HG03103 (cell line): ENCODE measurements around the gene ZNF853.
A peak's percentile ranks its signal among the peaks of the same experiment; 100 is the strongest.
"Not testable (repeated sequence)": the region's sequence is repeated elsewhere in the genome, so short reads cannot be mapped to it uniquely, and the experiment has no call there.

ENCODE experiments used
- ATAC-seq: cut with Tn5 transposase; IDR thresholded peaks from one replicate; pipeline ENCODE4 v1.9.1; 2021; ENCODE audit warnings: low read depth; ENCODE audit not compliant: unreplicated experiment

ZNF853 gene

GRCh38 chr7:6634971-6635370 lies 19.6 kb downstream of the ZNF853 start:
- ATAC-seq: not testable (repeated sequence)

GRCh38 chr7:6636741-6637543 lies 21.5 kb downstream of the ZNF853 start, which contains the start of gene ZNF316:
ZNF316 (plus strand) TSS chr7:6637318; CDS start chr7:6642410, 5,092 bp downstream.
- ATAC-seq: peak; percentile 53

DNA sequence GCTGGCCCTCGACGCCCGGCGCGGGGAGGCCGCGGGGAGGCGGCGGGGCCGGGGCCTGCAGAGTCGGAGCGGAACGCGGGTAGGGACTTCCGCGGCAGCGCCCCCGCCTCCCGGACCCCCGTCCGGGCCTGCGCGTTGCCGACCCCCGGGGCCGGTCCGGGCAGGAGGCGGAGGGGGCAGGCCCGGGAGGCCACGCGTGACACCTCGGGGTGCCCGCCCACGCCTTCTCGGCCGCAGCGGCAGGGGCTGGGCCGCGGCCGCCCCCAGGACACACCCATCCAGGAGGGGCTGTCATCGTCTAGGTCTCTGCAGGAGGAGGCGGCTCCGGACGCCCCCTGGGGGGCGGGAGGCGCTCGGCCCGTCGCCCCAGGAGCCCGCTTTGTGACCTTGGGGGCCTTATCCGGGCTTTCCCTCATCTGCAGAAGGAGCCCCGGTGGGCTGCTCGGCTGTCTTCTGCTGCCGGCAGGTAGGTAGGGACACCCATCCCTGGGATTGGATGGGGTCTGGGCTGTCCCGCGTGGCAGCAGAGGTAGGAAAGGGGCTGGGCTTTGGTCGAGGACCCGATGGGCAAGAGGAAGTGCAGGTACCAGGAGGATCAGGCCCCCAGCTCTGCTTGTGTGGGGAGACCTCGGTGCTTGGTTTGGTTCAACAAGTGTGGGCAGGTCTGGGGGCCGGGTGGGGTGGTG lies 22.3 kb downstream of the ZNF853 start:
- ATAC-seq: peak; percentile 82

- ATAC-seq: no peak
Measured at GRCh38 chr7:6639032-6639431, 23.6 kb downstream of the ZNF853 start.

DNA sequence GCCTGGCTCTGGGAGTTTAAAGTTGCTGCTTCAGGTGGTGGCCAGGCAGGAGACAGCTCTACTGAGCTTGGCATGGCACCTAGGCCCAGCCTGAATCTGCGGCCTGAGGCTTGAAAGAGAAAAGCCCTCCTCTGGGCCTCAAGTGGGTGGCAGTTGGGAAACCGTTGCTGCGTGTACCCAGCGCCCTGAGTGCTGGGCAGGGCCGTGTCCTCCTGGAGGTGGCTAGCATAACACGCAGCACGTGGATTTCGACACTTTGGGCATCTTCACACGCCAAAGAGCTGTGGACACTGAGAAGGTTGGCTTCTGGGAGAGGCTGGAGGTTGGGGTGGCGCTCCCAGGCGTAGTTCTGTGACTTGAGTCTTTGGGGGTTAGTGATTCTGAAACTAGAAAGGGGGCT lies 24.2 kb downstream of the ZNF853 start:
- no peak for ATAC-seq

DNA sequence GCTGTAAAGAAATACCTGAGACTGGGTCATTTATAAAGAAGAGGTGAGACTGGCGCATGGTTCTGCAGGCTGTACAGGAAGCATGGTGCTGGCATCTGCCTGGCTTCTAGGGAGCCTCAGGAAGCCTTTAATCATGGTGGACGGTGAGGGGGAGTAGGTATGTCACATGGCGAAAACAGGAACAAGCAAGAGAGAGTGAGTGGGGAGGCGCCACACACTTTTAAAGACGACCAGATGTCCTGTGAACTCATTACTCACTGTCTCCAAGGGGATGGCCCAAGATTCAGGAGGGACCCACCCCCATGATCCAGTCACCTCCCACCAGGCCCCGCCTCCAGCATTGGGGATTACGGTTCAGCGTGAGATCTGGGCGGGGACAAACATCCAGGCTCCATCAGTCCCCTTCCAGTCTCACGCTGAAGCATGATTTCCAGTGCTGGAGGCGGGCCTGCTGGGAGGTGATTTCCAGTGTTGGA lies 24.9 kb downstream of the ZNF853 start:
- no peak for ATAC-seq

DNA sequence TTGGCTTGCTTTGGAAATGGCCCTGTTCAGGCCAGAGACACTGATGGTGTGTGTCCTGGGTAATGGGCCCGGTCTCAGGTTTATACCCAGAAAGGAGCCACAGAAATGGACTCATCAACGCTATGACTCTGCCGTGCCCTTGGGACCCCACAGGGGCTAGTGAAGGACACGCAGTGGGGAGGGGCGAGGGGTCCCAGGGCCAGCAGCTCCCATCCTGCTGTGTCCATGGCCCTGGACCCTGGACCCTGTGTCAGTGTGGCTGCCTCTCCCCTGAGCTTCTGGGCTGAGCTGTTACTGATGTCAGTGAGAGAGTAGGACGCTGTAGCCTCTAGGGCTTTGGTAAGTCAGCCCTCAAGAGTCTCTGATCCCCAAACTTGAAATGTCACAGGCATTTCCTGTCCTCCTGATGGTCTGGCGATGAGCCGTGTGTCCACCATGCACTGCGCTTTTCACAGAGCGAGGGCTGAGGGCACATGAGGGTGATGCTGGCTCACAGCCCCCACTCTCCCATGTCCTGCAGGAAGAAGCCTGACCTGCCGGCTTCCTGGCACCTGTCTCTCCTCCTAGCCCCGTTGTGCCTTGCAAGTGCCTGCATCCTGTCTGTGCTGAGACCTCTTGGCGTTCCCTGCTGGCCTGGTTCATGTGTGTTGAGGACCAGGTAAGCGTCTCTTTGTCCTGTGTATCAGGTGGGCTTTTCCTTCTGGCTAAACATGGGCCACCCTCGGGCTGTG lies 26.1 kb downstream of the ZNF853 start:
- ATAC-seq: no peak

- ATAC-seq: no peak
Measured at GRCh38 chr7:6642239-6642839, 26.9 kb downstream of the ZNF853 start.

DNA sequence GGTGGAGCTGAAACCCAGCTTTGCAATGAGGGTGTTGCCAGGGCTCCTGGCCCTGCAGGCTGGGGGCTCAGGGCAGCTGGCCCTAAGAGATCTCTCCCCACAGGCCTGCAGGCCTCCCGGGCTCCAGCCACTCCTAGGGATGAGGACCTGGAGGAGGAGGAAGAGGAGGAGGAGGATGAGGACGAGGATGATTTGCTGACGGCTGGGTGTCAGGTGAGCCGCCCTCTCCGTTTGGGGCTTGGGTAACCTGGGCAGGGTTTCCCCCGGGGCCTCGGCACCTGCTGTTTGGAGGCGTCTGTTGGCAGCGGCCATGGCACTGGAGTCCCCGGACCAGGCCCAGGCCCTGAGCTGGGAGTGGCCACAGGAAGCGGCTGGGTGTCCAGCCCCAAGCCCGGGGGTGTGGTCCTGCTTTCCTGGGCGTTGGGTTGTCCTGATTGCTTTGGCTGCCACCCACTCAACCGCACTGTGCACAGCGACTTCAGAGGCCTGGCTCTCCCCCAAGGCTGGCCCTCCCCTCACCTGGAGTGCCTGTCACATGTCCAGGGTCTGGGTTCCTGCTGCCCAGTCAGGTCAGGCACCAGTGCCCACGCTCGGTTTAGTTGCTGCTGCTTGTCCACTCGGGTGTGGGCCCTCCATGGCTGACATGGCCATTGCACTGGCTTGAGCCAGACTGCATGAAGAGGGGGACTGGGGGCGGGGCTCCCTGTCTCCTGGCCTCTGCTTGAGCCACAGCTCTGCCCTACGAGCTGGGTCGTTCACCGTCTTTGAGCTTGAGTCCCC lies 27.6 kb downstream of the ZNF853 start:
- ATAC-seq: no peak

GRCh38 chr7:6643915-6644625 lies 28.7 kb downstream of the ZNF853 start:
- no peak for ATAC-seq

GRCh38 chr7:6644728-6645127 lies 29.3 kb downstream of the ZNF853 start:
- ATAC-seq: no peak

DNA sequence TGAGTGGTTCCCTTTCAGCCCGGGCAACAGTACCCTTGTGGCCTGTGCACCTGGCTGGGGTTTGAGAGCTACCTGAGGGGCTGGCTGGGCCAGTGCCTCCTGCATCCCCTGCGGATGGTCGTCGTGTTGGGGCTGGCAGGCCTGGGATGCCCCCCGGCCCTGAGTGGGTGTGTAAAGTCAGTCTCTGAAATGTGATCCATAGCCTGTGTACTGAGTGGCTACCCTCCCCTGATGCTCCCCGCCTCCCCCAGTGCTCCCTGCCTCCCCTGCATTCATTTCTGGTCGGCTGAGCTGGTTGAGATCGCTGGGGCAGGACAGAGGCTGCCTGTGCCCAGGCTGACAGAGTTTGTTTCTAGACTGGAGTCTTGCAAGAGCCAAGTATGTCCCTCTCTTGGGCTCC lies 31.1 kb downstream of the ZNF853 start:
- ATAC-seq: no peak

DNA sequence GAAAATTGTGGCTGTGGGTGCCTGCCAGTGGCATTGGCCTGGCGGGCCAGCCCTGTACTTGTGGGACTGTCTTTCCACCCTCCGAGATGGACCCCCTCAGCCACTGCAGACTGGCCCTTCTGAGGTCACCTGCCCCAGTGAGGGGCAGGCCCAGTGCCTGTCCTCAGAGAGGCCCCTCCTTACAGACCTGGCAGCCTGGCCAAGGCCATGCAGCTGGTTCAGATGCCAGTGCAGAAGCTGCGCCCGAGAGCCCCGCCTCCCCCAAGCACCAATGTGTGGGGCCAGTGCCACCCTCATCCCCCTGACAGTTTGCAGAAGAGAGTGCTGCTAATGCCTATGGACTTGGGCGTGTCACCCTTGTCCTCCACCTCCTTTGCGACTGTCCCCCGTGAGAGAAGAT lies 31.7 kb downstream of the ZNF853 start:
- no peak for ATAC-seq

GRCh38 chr7:6647541-6647940 lies 32.1 kb downstream of the ZNF853 start:
- ATAC-seq: no peak

DNA sequence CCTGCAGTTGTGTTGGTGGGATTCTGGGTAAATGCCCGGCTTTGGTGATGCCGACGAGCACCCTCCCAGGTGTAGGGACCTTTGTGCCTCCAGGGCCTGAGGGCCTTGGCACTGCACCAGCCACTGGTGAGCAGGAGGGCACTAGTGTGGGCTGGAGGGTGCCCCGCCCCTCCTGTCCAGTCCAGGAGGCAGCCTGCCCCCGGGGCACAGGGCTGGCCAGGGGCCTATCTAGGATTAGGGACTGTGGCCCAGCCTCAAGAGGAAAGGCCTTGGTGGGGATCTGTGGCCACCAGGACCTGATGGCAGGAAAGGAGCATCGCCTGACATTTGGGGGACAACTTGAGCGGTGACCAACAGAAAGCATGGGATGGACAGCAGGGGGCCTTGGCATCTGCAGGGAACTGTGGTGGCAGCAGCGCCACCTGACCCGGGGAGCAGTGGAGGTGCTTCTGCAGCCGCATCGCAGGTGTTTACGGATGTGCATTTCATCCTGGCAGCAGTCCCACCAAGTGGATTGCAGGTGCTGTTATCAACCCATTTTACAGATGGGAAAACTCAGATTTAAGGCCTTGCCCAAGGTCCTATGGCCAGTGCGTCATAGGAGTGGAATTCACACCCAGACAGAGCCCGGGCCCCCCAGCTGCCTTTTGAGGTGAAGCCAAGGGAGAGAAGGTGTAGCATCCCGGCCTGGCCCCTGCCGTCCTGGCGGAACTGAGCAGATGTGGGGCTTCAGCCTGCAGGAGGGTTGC lies 32.8 kb downstream of the ZNF853 start:
- ATAC-seq: no peak

GRCh38 chr7:6648815-6649104 lies 33.4 kb downstream of the ZNF853 start:
- no peak for ATAC-seq

DNA sequence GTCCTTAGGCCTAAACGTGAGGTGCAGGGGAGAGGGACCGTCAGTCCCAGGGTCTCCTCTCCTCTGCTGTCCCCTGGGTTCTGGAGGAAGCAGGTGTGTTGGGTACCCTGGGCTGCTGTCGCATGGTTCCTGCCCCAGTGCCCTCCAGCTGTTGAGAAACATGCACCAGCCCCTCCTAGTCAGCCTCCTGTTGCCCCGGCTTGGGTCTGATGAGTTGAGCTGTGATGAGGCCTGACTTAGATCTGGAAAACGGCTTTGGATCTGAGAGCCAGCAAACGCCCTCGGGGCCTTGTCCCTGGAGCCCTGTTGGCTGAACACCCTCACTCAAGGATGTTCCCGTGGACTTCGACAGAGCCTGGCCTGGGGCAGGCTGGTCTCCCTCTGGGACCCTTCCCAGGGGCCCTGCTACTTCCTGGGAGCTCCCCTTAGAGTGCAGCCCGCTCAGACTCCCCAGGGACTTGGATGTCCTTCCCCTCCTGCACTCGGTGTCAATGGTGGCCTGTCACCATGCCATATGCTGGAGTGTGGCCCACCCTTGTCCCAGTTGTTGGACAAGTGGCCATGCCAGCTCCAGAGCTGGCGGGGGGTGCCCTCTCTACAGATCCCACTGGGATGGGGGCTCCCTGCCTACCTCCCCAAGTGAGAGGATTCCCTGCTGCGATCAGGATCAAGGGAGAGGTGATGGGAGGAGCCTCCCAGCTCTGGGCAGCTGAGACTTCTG lies 34.0 kb downstream of the ZNF853 start:
- no peak for ATAC-seq

- no peak for ATAC-seq
Measured at GRCh38 chr7:6650086-6650485, 34.7 kb downstream of the ZNF853 start.
